Stomach (tissue), 4 donors: ENCODE measurements around the gene ZSCAN9.

Experiments used
- CTCF ChIP-seq, 7 experiments: fragments of 450-650 bp in 4 of 7; fragments of 200-600 bp in 3 of 7; sonication (generic) in 3 of 7; IDR thresholded peaks; one replicate each; pipeline ENCODE4 v1.5.1; 2016 to 2019; ENCODE audit warnings: antibody characterized with exemption in 7 of 7, control low read depth in 2 of 7, mild to moderate bottlenecking in 1 of 7
- POLR2A ChIP-seq, 4 donors: fragments of 450-650 bp; IDR thresholded peaks; one replicate each; pipeline ENCODE4 v1.6.1; 2016; ENCODE audit warnings: antibody characterized with exemption in 4 of 4, control low read depth in 2 of 4, mild to moderate bottlenecking in 1 of 4, moderate library complexity in 1 of 4
- POLR2AphosphoS5 ChIP-seq, 3 donors: sonication (generic); formaldehyde crosslinking; IDR thresholded peaks; one replicate each; pipeline ENCODE4 v1.6.1; 2016; ENCODE audit warnings: antibody characterized with exemption in 3 of 3

GRCh38 chr6:28263922-28264321 is 38.8 kb downstream of the ZSCAN9 start:
- TF ChIP-seq POLR2AphosphoS5 (IDR thresholded peaks at IDR 0.05) (no peak), POLR2A (IDR thresholded peaks at IDR 0.05) (no peak), CTCF (IDR thresholded peaks at IDR 0.05) (no peak)
